Muscle of arm (tissue), 12 donors: ENCODE measurements around the gene ARHGAP18. TPM values are rescaled to one million over a fixed set of nuclear protein-coding genes. Genes with fewer than 3 reads are reported as not detected.
"Not testable (repeated sequence)": the region's sequence is repeated elsewhere in the genome, so short reads cannot be mapped to it uniquely, and the experiment has no call there.

ENCODE experiments used
- DNase-seq: peaks from one replicate; pipeline ENCODE4 v3.0.0-alpha.2; 2013
- polyA plus RNA-seq, 12 donors: library from polyadenylated mRNA; unstranded; fragments of 120-200 nt; gene quantifications; one replicate each; pipeline ENCODE4 v1.2.1, GENCODE V29; 2013; ENCODE audit not compliant: insufficient read length in 12 of 12

The ARHGAP18 gene
- polyA plus RNA-seq, 12 donors, result 13.9 to 25.8 (median 18.8) TPM; not detected in 1

GRCh38 chr6:129590408-129591022 lies 119.5 kb downstream of the ARHGAP18 start:
- no peak for DNase-seq

DNA sequence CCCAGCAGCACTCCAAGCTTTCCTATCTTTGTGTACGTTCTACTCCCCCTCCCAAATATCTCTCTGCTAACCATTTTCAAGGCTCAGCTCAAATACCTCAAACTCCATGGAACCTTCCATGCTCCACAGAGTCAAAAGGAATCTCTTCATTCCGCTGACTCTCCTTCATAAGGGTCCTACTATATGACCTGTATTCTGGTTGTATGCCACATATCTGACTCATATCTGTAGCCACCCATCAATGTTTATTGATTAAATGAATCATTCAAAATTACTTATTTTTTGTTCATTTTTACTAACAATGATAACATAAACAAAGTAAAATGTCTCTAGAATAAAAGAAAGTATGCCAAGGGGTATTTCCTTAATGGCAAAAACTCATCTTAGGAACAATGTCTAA lies 123.2 kb downstream of the ARHGAP18 start:
- DNase-seq, result no peak

DNA sequence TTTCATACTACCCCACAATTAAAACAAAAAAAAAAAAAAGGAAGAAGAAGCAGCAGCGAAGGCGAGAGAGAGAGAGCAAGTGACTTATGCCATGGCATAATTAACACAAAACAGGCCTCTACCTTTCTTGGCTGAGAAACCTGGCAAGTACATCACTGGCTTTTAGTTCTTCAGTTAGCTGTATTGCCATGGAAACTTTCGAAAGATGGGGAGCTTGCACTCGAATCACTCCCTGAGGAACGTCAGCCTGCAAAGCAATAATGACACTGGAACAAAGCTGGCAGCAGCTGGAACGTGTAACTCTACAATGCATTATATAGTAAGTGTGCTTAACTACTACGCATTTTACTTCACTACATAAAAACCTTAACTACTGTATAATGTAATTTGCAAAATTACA lies 126.1 kb downstream of the ARHGAP18 start:
- DNase-seq, result no peak

GRCh38 chr6:129578315-129578714 lies 131.7 kb downstream of the ARHGAP18 start:
- no peak for DNase-seq

- no peak for DNase-seq
Measured at GRCh38 chr6:129577691-129578090, 132.3 kb downstream of the ARHGAP18 start.

- DNase-seq, result no peak
Measured at GRCh38 chr6:129576456-129576855, 133.5 kb downstream of the ARHGAP18 start.

GRCh38 chr6:129575378-129576118 lies 134.4 kb downstream of the ARHGAP18 start:
- peak; percentile 37 for DNase-seq

DNA sequence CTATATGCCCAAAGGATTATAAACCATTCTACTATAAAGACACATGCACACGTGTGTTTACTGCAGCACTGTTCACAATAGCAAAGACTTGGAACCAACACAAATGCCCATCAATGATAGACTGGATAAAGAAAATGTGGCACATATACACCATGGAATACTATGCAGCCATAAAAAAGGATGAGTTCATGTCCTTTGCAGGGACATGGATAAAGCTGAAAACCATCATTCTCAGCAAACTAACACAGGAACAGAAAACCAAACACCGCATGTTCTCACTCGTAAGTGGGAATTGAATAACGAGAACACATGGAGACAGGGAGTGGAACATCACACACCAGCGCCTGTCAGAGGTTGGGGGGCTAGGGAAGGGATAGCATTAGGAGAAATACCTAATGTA lies 135.4 kb downstream of the ARHGAP18 start:
- DNase-seq, result not testable (repeated sequence)

- not testable (repeated sequence) for DNase-seq
Measured at GRCh38 chr6:129570929-129571328, 139.0 kb downstream of the ARHGAP18 start.

DNA sequence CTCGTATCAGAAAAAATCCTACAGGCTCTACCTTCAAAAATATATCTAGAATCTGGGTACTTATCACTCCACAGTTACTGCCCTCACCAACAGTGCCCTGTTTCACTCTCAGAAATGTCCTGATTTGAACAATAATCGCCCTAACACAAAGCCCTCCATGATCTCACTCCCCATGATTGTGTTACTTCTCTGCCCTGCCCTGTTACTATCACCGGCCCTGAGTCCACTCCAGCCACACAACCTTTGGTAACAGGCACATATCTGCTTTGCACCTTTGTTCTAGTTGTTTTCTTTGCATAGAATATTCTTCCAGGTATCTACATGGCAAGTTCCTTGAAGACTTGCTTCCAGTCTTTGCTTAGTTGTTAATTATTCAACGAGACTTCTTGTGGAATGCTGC lies 142.0 kb downstream of the ARHGAP18 start:
- DNase-seq, result no peak

- DNase-seq, result no peak
Measured at GRCh38 chr6:129567374-129567773, 142.6 kb downstream of the ARHGAP18 start.

- DNase-seq, result peak; percentile 4
Measured at GRCh38 chr6:129565811-129566210, 144.2 kb downstream of the ARHGAP18 start.

DNA sequence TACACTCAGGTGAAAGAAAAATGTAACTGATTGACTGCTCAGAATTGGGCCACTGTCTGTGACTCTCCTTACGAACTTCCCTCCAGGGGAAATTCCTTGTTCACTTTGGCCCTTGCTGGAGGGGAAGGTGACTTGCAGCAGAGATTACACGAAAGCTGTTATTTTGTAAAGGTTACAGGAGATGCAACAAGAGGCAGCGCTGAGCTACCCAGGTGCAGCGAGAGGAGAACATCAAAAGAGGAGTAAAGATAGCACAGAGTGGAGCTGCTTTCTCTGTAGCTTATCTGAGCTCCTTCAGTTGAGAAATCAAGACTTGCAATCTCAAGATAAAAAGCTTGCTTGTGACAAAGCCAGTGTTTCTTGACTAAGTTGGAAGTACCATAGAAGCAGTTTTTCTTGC lies 144.6 kb downstream of the ARHGAP18 start:
- DNase-seq, result no peak

DNA sequence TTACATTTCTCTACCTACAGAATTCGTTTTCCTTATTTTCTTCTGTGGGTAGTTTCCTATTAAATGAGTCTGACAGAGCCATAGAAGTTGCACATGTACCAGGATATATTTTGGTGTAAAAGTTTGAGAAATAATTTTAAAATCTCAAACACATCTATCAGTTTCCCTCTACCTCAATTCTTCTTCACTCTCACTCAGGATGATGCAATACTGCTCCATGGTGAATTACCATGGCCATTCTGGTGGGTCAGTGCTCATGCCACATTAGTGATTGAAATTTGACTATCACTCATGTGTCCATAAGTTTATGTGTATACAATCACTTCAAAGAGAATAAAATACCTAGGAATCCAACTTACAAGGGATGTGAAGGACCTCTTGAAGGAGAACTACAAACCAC lies 151.7 kb downstream of the ARHGAP18 start:
- no peak for DNase-seq

DNA sequence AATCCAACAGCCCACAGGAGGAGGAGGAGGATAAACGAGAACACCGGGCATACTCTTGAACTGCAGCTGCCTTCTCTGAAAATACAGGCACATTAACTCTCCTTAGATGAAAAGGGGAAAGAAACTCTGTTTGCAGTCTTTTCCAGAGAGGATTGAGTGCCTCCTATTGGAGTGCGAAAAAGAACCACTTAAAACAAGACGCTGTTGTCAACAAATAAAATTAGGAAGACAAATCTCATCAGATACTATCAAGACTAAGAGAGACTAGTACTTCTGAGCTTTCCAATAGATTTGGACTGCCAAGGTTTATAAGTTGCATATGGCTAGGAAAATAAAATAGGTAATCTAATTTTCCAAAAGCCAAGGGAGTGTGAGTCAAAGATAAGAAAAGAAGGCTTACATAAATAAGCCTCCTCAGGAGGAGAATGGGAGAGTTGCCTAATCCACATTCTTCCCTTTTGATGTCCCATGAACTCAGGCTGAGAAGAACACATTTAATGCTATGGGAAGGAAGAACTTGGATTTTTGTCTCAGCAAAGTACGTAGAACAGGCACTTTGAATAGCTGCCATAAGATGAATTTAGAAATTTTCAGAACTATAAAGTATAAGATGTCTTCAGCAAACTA lies 154.7 kb downstream of the ARHGAP18 start:
- no peak for DNase-seq

DNA sequence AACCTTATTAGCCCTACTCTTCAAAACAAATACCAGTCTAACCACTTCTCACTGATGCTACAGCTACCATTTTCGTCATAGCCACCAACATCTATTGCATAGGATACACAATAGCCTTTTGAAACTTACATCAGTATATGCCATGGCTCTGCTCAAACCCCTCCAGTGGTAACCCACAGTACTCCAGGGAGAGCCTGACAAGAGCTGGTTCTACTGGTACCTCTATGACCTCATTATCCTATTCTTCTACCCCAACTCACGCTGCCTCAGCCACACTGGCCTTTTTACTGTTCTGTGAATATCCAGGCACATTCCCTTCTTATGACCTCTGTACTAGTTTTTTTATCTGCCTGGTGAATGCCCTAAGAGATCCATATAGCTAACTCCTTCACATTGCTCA lies 157.6 kb downstream of the ARHGAP18 start:
- no peak for DNase-seq

DNA sequence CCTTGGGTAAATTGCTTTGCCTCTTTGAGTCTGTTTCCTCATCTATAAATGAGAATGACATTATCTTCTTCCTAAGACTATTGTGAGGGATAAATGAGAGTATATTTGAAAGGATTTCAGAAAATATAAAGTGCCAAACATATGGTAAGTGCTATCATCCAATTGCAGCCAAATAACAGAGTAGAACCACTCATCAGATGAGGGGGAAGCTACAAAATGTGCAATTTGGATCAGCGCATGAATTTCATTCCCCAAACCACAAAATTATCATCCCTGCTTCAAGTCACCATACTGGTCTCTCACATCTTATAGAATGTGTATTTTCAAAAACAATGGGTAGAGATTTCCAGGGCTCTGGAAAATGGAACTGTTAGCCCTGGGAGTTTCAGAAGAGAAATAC lies 158.5 kb downstream of the ARHGAP18 start:
- no peak for DNase-seq

DNA sequence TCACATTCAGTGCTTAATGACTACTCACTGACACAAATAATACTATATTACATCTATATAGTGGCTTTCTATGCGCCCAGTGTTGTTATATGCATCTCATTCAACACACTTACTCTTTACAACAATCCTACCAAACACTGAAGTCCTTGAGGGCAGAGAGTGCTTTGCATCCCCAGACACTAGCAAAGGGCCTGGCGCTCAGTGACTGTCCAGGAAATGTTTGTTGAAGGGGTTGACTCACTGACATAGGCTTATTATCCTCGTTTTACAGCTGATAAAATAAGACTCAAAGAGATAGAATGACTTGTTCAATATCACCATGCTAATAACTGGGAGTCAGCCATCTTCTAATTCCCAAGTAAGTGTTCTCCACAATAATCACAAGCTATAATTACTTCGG lies 163.3 kb downstream of the ARHGAP18 start:
- DNase-seq, result no peak

- no peak for DNase-seq
Measured at GRCh38 chr6:129544892-129545612, 164.9 kb downstream of the ARHGAP18 start.

DNA sequence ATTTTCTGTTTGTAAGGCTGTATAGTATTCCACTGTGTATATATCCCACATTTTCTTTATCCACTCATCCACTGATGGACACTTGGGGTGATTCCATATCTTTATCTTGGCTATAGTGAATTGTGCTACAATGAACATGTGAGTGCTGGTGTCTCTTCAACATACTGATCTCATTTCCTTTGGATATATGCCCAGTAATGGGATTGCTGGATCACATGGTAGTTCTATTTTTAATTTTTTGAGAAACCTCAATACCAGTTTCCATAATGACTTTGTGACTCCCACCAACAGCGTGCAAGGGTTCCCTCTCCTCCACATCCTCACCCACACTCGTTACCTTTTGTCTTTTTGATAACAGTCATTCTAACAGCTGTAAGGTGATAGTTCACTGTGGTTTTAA lies 166.0 kb downstream of the ARHGAP18 start:
- no peak for DNase-seq

DNA sequence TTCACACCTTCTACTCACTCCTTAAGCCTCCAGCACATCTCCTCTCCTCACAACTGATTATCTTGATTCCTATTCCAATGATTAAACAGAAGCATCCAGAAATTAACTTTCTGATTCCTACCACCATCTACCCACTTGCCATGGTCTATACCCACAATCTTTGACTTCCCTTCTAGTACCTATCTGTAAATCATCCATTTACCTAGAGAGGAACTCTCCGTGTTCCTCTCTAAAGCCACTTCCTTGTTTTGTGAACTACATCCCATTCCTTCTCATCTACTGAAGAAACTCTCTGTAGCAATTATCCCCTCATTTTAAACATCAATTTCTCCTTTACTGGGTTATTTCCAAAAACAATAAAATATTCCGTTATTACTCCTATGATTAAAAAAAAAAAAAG lies 167.3 kb downstream of the ARHGAP18 start:
- DNase-seq, result no peak

DNA sequence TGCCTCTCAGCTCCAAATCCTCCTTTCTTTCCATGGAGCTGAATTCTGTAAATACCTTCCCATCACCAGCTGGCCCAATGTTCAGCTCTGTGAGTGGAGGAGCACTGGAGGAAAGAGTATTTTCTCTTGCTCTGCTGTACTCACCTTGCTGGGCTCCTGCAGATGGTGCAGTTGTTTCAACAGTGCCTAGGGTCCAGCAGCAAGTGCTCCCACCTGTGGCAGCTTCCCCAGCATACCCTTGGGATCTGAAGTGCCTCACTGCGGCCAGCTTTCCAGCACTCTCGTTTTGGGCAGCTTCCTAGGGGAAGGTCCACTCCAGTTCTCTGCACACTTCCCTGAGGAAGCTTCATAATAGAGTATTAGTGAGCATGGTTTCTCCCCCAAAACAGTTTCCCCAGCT lies 170.9 kb downstream of the ARHGAP18 start:
- DNase-seq, result no peak

DNA sequence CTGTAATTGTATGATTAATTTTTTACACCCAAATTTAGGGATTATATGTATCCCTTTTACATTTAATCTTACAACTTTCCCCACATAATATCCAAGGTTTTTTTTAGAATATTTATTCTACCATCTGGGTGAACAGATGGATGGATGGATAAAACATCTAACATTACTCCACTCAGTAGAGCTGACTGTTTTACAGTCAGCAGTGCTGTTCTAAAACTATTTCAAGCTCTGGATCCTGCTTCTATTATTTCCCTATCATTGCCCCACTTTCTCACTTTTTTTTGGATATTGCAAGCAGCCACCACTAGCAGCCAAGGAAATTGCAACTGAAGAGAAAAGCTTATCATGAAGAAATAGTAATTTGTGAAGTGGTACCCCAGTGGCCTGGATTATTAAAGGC lies 173.7 kb downstream of the ARHGAP18 start:
- DNase-seq, result no peak
